NCI-H1092 (cell line): Measurements from ENCODE around the gene EDEM2.
"Not testable (repeated sequence)": the region's sequence is repeated elsewhere in the genome, so short reads cannot be mapped to it uniquely, and the experiment has no call there.

Experiments
- DNase-seq: peaks from one replicate; lab custom pipeline; 2025; lab: John Stamatoyannopoulos, UW

Gene EDEM2

DNA sequence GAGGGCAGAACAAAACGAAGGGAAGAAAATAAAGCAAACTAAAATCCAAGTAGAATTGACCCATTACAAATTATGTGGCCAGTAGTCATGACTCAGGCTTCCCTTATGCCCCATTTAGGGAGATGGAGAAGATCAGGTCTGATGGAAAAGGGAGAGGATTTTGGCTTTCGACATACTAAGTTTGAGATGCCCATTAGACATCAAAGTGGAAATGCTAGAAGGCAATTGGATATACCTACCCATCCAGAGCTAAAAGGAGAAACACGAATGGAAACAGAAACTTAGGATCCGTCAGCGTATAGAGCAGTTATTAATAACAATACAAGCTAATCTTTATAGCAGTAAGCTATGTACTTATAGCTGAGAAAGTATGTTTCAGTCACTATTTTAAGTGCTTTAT is 59.3 kb downstream of the EDEM2 start:
- DNase-seq, result no peak

DNA sequence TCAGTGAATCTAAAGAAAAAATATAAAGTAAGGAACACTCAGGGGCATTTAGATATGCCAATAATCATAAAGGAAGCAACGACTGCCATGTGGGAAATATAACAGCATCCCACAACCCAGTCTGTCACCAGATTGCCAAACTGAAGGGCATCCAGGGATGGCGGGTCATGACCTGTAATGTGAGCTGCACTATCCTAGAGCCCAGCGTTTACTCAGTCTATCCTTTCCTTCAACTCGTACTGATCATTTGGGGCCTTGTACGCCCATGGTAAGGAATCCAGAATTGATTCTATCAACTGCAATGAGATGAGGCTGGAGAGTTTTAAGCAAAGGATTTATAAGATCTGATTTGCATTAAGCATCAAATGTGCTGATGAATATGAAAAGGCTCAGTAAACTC is 59.8 kb downstream of the EDEM2 start:
- no peak for DNase-seq

DNA sequence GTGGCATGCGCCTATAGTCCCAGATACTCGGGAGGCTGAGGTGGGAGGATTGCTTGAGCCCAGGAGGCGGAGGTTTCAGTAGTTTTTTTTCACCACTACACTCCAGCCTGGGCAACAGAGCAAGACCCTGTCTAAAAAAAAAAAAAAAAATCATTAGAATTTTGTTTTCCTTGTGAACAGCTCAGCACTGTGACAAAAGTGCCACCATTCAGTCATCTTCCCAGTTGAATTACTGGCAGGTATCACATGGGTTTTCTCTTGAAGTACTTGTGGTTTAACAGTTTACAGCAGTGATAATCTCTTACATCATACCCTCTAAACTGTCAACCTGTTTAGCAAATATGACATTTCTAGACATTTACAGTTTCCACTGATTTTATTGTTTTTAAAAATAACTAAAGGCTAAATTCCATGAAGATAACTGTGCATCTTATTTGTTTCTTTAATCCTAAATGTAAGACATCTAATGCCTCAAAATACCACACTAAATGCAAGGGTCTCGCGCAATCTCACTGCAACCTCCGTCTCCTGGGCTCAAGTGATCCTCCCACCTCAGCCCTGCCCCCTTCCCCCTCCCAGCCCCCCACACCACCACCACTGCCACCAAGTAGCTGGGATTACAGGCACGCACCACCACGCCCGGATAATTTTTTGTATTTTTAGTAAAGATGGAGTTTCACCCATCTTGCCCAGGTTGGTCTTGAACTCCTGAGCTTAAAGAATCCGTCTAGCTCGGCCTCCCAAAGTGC is 61.5 kb downstream of the EDEM2 start:
- no peak for DNase-seq

DNA sequence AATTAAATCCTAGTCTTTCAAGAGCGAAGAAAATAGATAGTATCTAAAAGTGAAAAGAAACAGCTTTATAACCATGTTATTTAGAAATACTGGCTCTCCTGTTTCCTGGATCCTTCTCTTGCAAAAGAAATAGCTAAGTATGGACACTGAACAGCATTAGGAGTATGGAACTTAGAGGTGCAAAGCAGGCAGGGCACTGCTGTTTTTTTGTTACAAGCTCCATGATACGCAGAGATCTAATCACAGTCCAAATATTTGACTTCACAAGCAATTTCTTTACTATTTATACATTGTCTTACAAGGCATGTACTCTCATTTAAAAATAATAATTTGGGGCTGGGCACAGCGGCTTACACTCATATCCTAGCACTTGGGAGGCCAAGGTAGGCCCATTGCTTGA is 62.1 kb downstream of the EDEM2 start:
- no peak for DNase-seq

DNA sequence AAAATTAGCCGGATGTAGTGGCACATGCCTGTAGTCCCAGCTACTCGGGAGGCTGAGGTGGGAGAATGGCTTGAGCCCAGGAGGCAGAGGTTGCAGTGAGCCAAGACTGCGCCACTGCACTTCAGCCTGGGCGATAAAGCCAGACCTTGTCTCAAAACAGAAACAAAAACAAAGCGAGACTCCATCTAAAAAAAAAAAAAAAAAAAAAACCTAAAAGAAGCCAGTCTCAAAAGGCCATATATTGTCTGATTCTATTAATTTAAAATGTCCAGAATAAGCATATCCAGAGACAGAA is 66.8 kb downstream of the EDEM2 start:
- not testable (repeated sequence) for DNase-seq

DNA sequence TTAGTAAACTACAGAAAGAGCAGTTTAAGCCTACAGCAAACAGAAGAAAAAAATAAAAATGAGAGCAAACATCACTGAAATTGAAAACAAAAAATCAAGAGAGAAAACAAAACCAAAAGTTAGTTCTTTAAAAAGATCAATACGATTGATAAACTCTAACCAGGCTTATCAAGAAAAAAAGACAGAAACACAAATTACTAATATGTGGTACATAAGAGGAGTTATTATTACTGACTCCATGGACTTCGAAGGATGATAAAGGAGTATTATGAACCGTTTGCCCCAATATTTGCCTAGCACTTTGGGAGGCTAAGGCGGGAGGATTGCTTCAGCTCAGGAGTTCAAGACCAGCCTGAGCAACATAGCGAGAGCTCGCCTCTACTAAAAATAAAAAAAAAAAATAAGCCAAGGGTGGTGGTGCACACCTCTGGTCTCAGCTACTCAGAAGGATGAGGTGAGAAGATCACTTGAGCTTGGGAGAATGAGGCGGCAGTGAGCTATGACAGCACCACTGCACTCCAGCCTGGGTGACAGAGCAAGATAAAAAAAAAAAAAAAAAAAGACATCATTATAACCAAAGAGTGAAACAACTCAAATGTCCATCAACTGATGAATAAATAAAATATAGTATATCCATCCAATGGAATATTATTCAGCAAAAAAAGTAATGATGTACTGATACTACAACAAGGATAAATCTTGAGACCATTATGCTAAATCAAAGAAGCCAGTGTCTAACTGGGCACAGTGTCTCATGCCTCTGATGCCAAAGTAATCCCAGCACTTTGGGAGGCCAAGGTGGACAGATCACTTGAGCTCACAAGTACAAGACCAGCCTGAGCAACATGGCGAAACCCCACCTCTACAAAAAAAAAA is 67.4 kb downstream of the EDEM2 start:
- no peak for DNase-seq

DNA sequence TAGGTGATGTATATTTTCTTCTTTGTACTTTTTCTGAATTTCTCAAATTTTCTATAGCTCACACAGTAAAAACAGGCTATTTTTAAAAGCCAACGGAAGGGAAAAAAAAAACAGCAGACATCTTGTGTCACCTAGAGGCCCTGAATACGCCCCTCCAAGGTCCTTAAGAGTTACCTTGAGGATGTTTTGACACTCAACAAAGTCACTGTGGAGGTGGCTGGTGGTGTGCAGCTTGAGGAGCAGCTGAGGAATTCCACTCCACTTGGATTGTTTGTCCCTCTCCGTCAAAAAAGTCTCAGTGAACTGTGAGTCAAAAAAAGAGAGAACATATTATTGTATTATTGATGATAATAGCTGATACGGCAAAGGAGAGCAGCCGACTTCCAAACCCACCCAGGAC is 69.3 kb downstream of the EDEM2 start:
- no peak for DNase-seq

DNA sequence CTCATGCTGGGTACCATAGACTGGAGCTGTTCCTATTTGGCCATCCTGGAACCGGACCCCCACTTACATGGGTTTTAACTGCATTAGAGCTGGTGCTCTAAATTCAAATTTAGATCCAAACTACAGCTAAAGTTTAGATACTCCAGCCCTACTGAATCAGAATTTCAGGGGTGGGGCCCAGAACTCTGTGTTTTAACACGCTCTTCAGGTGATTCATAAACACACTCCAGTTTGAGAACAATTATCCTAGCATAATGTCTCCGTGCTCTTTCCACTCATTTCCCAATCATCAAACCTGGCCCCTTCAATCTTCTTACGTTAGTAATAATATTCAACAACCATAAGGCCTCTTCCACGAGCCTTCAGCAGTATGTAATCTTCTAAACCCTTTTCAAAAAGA is 69.8 kb downstream of the EDEM2 start:
- DNase-seq, result no peak

DNA sequence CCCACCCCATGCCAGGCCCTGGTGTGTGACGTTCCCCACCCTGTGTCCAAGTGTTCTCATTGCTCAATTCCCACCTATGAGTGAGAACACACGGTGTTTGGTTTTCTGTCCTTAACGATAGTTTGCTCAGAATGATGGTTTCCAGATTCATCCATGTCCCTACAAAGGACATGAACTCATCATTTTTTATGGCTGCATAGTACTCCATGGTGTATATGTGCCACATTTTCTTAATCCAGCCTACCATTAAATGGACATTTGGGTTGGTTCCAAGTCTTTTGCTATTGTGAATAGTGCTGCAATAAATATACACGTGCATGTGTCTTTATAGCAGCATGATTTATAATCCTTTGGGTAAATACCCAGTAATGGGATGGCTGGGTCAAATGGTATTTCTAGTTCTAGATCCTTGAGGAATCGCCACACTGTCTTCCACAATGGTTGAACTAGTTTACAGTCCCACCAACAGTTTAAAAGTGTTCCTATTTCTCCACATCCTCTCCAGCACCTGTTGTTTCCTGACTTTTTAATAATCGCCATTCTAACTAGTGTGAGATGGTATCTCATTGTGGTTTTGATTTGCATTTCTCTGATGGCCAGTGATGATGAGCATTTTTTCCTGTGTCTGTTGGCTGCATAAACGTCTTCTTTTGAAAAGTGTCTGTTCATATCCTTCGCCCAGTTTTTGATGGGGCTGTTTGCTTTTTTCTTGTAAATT is 75.5 kb downstream of the EDEM2 start:
- DNase-seq, result not testable (repeated sequence)

DNA sequence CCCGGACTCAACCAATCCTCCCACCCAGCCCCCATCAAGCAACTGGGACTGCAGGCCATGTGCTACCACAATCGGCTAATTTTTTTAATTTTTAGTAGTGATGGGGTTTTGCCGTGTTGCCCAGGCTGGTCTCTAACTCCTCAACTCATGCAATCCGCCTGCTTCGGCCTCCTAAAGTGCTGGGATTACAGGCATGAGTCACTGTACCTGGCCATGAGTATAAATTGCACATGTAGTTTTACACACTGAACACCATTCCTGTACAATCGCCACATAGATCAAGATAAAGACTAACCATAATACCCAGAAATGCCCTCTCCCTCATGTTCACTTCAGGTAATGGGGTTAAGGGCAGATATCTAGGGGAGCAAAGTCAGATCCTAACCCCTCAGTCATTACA is 80.9 kb downstream of the EDEM2 start:
- DNase-seq, result no peak
